HEK293 (cell line): ENCODE measurements around the gene MVB12B.

Experiments used
- CTCF ChIA-PET: fragments of 350-600 bp; formaldehyde crosslinking; extraction: SDS; loops from one replicate; lab custom pipeline; 2021; ENCODE audit warnings: antibody characterized with exemption; lab: Yijun Ruan, JAX
- POLR2A ChIA-PET: fragments of 300-600 bp; formaldehyde crosslinking; extraction: SDS; loops from one replicate; lab custom pipeline; 2020; ENCODE audit warnings: antibody characterized with exemption, inconsistent platforms; lab: Yijun Ruan, JAX
- H3K27ac ChIP-seq: fragments of 200-500 bp; sonication (Bioruptor generic); 2 replicates; pipeline ENCODE4 v1.5.1; 2014; ENCODE audit warnings: low read depth, low read length, control low read depth, inconsistent platforms; ENCODE audit errors: extremely low read depth
- H3K36me3 ChIP-seq, 2 experiments: fragments of 200-500 bp in 1 of 2; sonication (Bioruptor generic) in 1 of 2; 1 replicate in 1 of 2; 2 replicates in 1 of 2; pipeline ENCODE4 v1.5.1; 2014 to 2017; ENCODE audit warnings: inconsistent platforms in 2 of 2, low read length in 2 of 2; ENCODE audit not compliant: control insufficient read depth in 2 of 2, insufficient read depth in 1 of 2
- H3K4me1 ChIP-seq: fragments of 200-500 bp; sonication (Bioruptor generic); 2 replicates; pipeline ENCODE4 v1.5.1; 2014; ENCODE audit warnings: mild to moderate bottlenecking, low read length, inconsistent platforms; ENCODE audit not compliant: control insufficient read depth, insufficient read depth
- H3K4me3 ChIP-seq: 2 replicates; pipeline ENCODE4 v1.5.1; 2011; ENCODE audit warnings: low read depth, mild to moderate bottlenecking, control low read depth, low read length, moderate library complexity
- H3K9me3 ChIP-seq: fragments of 200-500 bp; sonication (Bioruptor generic); 2 replicates; pipeline ENCODE4 v1.5.1; 2014; ENCODE audit warnings: low read depth, low read length, inconsistent platforms; ENCODE audit not compliant: control insufficient read depth, insufficient read depth
- ATF2 ChIP-seq: fragments of 450-650 bp; formaldehyde crosslinking; IDR thresholded peaks from 2 replicates; pipeline ENCODE4 v1.5.1; 2016; ENCODE audit warnings: missing biosample characterization, missing genetic modification characterization, low read depth
- GLI4 ChIP-seq: fragments of 450-650 bp; formaldehyde crosslinking; IDR thresholded peaks from 2 replicates; pipeline ENCODE4 v1.5.1; 2016; ENCODE audit warnings: missing biosample characterization, missing genetic modification characterization
- GLIS1 ChIP-seq: fragments of 450-650 bp; formaldehyde crosslinking; IDR thresholded peaks from 2 replicates; pipeline ENCODE4 v1.5.1; 2016; ENCODE audit warnings: missing biosample characterization, missing genetic modification characterization
- HOXD13 ChIP-seq: sonication (generic); formaldehyde crosslinking; IDR thresholded peaks from 2 replicates; pipeline ENCODE4 v1.8.0; 2022; ENCODE audit warnings: missing genetic modification reagents, borderline replicate concordance
- MYNN ChIP-seq: fragments of 450-650 bp; formaldehyde crosslinking; IDR thresholded peaks from 2 replicates; pipeline ENCODE4 v1.5.1; 2016; ENCODE audit warnings: missing biosample characterization, missing genetic modification characterization, borderline replicate concordance
- OVOL3 ChIP-seq: fragments of 450-650 bp; formaldehyde crosslinking; IDR thresholded peaks from 2 replicates; pipeline ENCODE4 v1.5.1; 2016; ENCODE audit warnings: missing biosample characterization, missing genetic modification characterization
- SP7 ChIP-seq: fragments of 450-650 bp; formaldehyde crosslinking; IDR thresholded peaks from 2 replicates; pipeline ENCODE4 v1.5.1; 2016; ENCODE audit warnings: missing biosample characterization, missing genetic modification characterization
- TCF7L2 ChIP-seq: IDR thresholded peaks from 2 replicates; pipeline ENCODE4 v1.6.1; 2011; ENCODE audit warnings: low read depth, mild to moderate bottlenecking, inconsistent platforms, low read length, moderate library complexity, borderline replicate concordance
- ZBTB1 ChIP-seq: fragments of 450-650 bp; formaldehyde crosslinking; IDR thresholded peaks from 2 replicates; pipeline ENCODE4 v1.5.1; 2016; ENCODE audit warnings: missing biosample characterization, missing genetic modification characterization
- ZBTB17 ChIP-seq: fragments of 450-650 bp; formaldehyde crosslinking; IDR thresholded peaks from 2 replicates; pipeline ENCODE4 v1.5.1; 2016; ENCODE audit warnings: missing biosample characterization, missing genetic modification characterization
- ZBTB48 ChIP-seq: fragments of 450-650 bp; formaldehyde crosslinking; IDR thresholded peaks from 2 replicates; pipeline ENCODE4 v1.5.1; 2016; ENCODE audit warnings: missing biosample characterization, missing genetic modification characterization
- ZFP37 ChIP-seq: fragments of 450-650 bp; formaldehyde crosslinking; IDR thresholded peaks from 2 replicates; pipeline ENCODE4 v1.5.1; 2016; ENCODE audit warnings: missing biosample characterization, missing genetic modification characterization
- ZNF112 ChIP-seq: fragments of 450-650 bp; formaldehyde crosslinking; IDR thresholded peaks from 2 replicates; pipeline ENCODE4 v1.5.0; 2017; ENCODE audit warnings: missing biosample characterization, missing genetic modification characterization
- ZNF132 ChIP-seq: fragments of 450-650 bp; formaldehyde crosslinking; IDR thresholded peaks from 2 replicates; pipeline ENCODE4 v1.5.1; 2017; ENCODE audit warnings: missing biosample characterization, missing genetic modification characterization, borderline replicate concordance
- ZNF174 ChIP-seq: fragments of 450-650 bp; formaldehyde crosslinking; IDR thresholded peaks from 2 replicates; pipeline ENCODE4 v1.5.0; 2017; ENCODE audit warnings: missing biosample characterization, mild to moderate bottlenecking, missing genetic modification characterization
- ZNF2 ChIP-seq: fragments of 450-650 bp; formaldehyde crosslinking; IDR thresholded peaks from 2 replicates; pipeline ENCODE4 v1.5.1; 2016; ENCODE audit warnings: missing biosample characterization, missing genetic modification characterization
- ZNF211 ChIP-seq: fragments of 450-650 bp; formaldehyde crosslinking; IDR thresholded peaks from 2 replicates; pipeline ENCODE4 v1.5.1; 2016; ENCODE audit warnings: low read depth, missing biosample characterization, missing genetic modification characterization
- ZNF292 ChIP-seq: fragments of 450-650 bp; formaldehyde crosslinking; IDR thresholded peaks from 2 replicates; pipeline ENCODE4 v1.5.1; 2016; ENCODE audit warnings: low read depth, missing biosample characterization, missing genetic modification characterization, borderline replicate concordance
- ZNF391 ChIP-seq: fragments of 450-650 bp; formaldehyde crosslinking; IDR thresholded peaks from 2 replicates; pipeline ENCODE4 v1.5.1; 2016; ENCODE audit warnings: low read depth, missing biosample characterization, missing genetic modification characterization, borderline replicate concordance
- ZNF48 ChIP-seq: fragments of 450-650 bp; formaldehyde crosslinking; IDR thresholded peaks from 2 replicates; pipeline ENCODE4 v1.5.1; 2016; ENCODE audit warnings: missing biosample characterization, missing genetic modification characterization
- ZNF530 ChIP-seq: fragments of 450-650 bp; formaldehyde crosslinking; IDR thresholded peaks from 2 replicates; pipeline ENCODE4 v1.5.1; 2016; ENCODE audit warnings: low read depth, missing biosample characterization, missing genetic modification characterization
- ZNF544 ChIP-seq: fragments of 450-650 bp; formaldehyde crosslinking; IDR thresholded peaks from 2 replicates; pipeline ENCODE4 v1.5.0; 2017; ENCODE audit warnings: missing biosample characterization, missing genetic modification characterization
- ZNF580 ChIP-seq: fragments of 450-650 bp; formaldehyde crosslinking; IDR thresholded peaks from 2 replicates; pipeline ENCODE4 v1.5.1; 2016; ENCODE audit warnings: missing biosample characterization, missing genetic modification characterization
- ZNF600 ChIP-seq: fragments of 450-650 bp; formaldehyde crosslinking; IDR thresholded peaks from 2 replicates; pipeline ENCODE4 v1.5.1; 2016; ENCODE audit warnings: missing biosample characterization, missing genetic modification characterization
- ZNF664 ChIP-seq: fragments of 450-650 bp; formaldehyde crosslinking; IDR thresholded peaks from 2 replicates; pipeline ENCODE4 v1.5.1; 2016; ENCODE audit warnings: missing biosample characterization, missing genetic modification characterization
- ZNF747 ChIP-seq: fragments of 450-650 bp; formaldehyde crosslinking; IDR thresholded peaks from 2 replicates; pipeline ENCODE4 v1.5.1; 2016; ENCODE audit warnings: missing biosample characterization, missing genetic modification characterization
- ZNF785 ChIP-seq: fragments of 450-650 bp; formaldehyde crosslinking; IDR thresholded peaks from 2 replicates; pipeline ENCODE4 v1.5.1; 2016; ENCODE audit warnings: missing biosample characterization, missing genetic modification characterization
- ZNF837 ChIP-seq: fragments of 450-650 bp; formaldehyde crosslinking; IDR thresholded peaks from 2 replicates; pipeline ENCODE4 v1.5.1; 2016; ENCODE audit warnings: missing biosample characterization, missing genetic modification characterization
- ZSCAN16 ChIP-seq: fragments of 450-650 bp; formaldehyde crosslinking; IDR thresholded peaks from 2 replicates; pipeline ENCODE4 v1.5.1; 2016; ENCODE audit warnings: missing biosample characterization, missing genetic modification characterization
- TF ChIP-seq, protein P1 (sequence below): fragments of 450-650 bp; formaldehyde crosslinking; IDR thresholded peaks from 2 replicates; pipeline ENCODE4 v1.5.1; 2017; ENCODE audit warnings: missing biosample characterization, missing genetic modification characterization
- TF ChIP-seq, protein P2 (sequence below): fragments of 450-650 bp; formaldehyde crosslinking; IDR thresholded peaks from 2 replicates; pipeline ENCODE4 v1.5.1; 2016; ENCODE audit warnings: missing biosample characterization, missing genetic modification characterization, borderline replicate concordance
- TF ChIP-seq, protein P3 (sequence below): fragments of 450-650 bp; formaldehyde crosslinking; IDR thresholded peaks from 2 replicates; pipeline ENCODE4 v1.5.1; 2017; ENCODE audit warnings: missing biosample characterization, missing genetic modification characterization

Gene MVB12B

GRCh38 chr9:126534431-126535186 lies 208.0 kb downstream of the MVB12B start:
- Histone ChIP-seq H3K4me1 (no peaks in the 10 kb centered on the region), H3K4me3 (no peak overlapping the region), H3K36me3 (no peaks in the 10 kb centered on the region), H3K9me3 (no peaks in the 10 kb centered on the region), H3K27ac (no peak overlapping the region)
- no peak for TF ChIP-seq ZBTB17 (tag by site-specific recombination)
- TF ChIP-seq, protein P1, sequence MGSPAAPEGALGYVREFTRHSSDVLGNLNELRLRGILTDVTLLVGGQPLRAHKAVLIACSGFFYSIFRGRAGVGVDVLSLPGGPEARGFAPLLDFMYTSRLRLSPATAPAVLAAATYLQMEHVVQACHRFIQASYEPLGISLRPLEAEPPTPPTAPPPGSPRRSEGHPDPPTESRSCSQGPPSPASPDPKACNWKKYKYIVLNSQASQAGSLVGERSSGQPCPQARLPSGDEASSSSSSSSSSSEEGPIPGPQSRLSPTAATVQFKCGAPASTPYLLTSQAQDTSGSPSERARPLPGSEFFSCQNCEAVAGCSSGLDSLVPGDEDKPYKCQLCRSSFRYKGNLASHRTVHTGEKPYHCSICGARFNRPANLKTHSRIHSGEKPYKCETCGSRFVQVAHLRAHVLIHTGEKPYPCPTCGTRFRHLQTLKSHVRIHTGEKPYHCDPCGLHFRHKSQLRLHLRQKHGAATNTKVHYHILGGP (tag by site-specific recombination): no peak
- TF ChIP-seq ZNF132 (tag by site-specific recombination): no peak
- TF ChIP-seq, protein P2, sequence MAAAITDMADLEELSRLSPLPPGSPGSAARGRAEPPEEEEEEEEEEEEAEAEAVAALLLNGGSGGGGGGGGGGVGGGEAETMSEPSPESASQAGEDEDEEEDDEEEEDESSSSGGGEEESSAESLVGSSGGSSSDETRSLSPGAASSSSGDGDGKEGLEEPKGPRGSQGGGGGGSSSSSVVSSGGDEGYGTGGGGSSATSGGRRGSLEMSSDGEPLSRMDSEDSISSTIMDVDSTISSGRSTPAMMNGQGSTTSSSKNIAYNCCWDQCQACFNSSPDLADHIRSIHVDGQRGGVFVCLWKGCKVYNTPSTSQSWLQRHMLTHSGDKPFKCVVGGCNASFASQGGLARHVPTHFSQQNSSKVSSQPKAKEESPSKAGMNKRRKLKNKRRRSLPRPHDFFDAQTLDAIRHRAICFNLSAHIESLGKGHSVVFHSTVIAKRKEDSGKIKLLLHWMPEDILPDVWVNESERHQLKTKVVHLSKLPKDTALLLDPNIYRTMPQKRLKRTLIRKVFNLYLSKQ (tag by site-specific recombination): no peak
- TF ChIP-seq ZNF292: no peak
- TF ChIP-seq ZNF747: no peak
- no peak for TF ChIP-seq ZBTB1
- no peak for TF ChIP-seq OVOL3 (tag by site-specific recombination)
- TF ChIP-seq ZNF48 (tag by site-specific recombination): no peak
- TF ChIP-seq, protein P3, sequence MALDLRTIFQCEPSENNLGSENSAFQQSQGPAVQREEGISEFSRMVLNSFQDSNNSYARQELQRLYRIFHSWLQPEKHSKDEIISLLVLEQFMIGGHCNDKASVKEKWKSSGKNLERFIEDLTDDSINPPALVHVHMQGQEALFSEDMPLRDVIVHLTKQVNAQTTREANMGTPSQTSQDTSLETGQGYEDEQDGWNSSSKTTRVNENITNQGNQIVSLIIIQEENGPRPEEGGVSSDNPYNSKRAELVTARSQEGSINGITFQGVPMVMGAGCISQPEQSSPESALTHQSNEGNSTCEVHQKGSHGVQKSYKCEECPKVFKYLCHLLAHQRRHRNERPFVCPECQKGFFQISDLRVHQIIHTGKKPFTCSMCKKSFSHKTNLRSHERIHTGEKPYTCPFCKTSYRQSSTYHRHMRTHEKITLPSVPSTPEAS: no peak
- TF ChIP-seq ZNF785 (tag by site-specific recombination): no peak
- TF ChIP-seq ZNF174 (tag by site-specific recombination): no peak
- no peak for TF ChIP-seq ZNF2 (tag by site-specific recombination)
- TF ChIP-seq ZNF580 (tag by site-specific recombination): no peak
- no peak for TF ChIP-seq ATF2 (tag by site-specific recombination)
- no peak for TF ChIP-seq ZNF600 (tag by site-specific recombination)
- TF ChIP-seq GLIS1: no peak
- POLR2A ChIA-PET: no interaction called here
- CTCF ChIA-PET: interaction anchor here (1.1 kb wide), 1 partner anchor 10 kb away, joined by 3 read pairs; no protein-coding TSS in a partner anchor

DNA sequence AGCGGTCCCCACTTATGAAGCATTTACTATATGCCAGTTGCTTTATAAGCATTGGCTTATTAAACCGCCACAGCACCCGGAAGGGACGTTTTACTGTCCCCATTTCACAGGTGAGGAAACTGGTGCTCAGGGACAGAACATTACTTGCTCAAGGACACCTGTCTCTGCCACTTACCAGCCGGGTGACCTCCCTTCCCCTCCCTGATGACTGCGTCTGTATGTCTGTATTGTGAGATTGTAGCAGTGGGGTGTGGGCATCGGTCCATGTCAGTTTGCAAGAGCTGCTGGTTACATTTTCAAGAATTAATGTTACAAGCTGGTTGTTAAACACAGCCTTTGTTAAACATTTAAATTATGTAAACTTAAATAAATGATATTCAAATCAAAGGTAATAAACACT lies 209.5 kb downstream of the MVB12B start:
- ChIA-PET POLR2A (interaction anchor here (0.6 kb wide), 1 partner anchor 275 kb away, joined by 3 read pairs; no protein-coding TSS in a partner anchor), CTCF (interaction anchor here (0.6 to 1.6 kb wide), 6 partner anchors 15 to 36 kb away, joined by 3 to 7 read pairs (median 4); no protein-coding TSS in a partner anchor)
- Histone ChIP-seq H3K4me1 (no peaks in the 10 kb centered on the region), H3K9me3 (no peaks in the 10 kb centered on the region), H3K4me3 (no peak overlapping the region), H3K36me3 (no peaks in the 10 kb centered on the region), H3K27ac (no peak overlapping the region)
- TF ChIP-seq ZNF2 (tag by site-specific recombination): no peak
- TF ChIP-seq TCF7L2: no peak
- no peak for TF ChIP-seq ZNF544 (tag by site-specific recombination)
- TF ChIP-seq ZSCAN16: no peak
- no peak for TF ChIP-seq ZBTB48 (tag by site-specific recombination)
- TF ChIP-seq ZNF211 (tag by site-specific recombination): no peak
- TF ChIP-seq ZNF391: no peak
- no peak for TF ChIP-seq SP7 (tag by site-specific recombination)
- TF ChIP-seq ZFP37 (tag by site-specific recombination): no peak
- no peak for TF ChIP-seq ZNF664
- TF ChIP-seq ZNF530: no peak
- TF ChIP-seq GLI4 (tag by site-specific recombination): no peak
- no peak for TF ChIP-seq HOXD13
- no peak for TF ChIP-seq MYNN (tag by site-specific recombination)
- no peak for TF ChIP-seq ZNF837
- TF ChIP-seq ZNF112 (tag by site-specific recombination): no peak
